HG03354 (cell line): ENCODE measurements around the gene CEP20.

ENCODE experiments used
- ATAC-seq: cut with Tn5 transposase; IDR thresholded peaks from one replicate; pipeline ENCODE4 v1.9.1; 2021; ENCODE audit warnings: mild to moderate bottlenecking; ENCODE audit not compliant: unreplicated experiment, poor library complexity, severe bottlenecking

CEP20 gene

GRCh38 chr16:15836965-15837611 is 51.3 kb downstream of the CEP20 start:
- no peak for ATAC-seq

GRCh38 chr16:15836074-15836473 is 52.3 kb downstream of the CEP20 start:
- no peak for ATAC-seq

GRCh38 chr16:15835136-15835878 is 53.1 kb downstream of the CEP20 start:
- no peak for ATAC-seq

GRCh38 chr16:15834502-15834901 is 53.9 kb downstream of the CEP20 start:
- no peak for ATAC-seq

- no peak for ATAC-seq
These were observed 54.9 kb downstream of the CEP20 start for GRCh38 chr16:15833541-15833940.

GRCh38 chr16:15832241-15832640 is 56.2 kb downstream of the CEP20 start:
- no peak for ATAC-seq

- no peak for ATAC-seq
These were observed 57.5 kb downstream of the CEP20 start for GRCh38 chr16:15830832-15831451.

GRCh38 chr16:15829460-15829859 is 58.9 kb downstream of the CEP20 start:
- no peak for ATAC-seq

- ATAC-seq, result no peak
These were observed 60.6 kb downstream of the CEP20 start for GRCh38 chr16:15827709-15828343.

GRCh38 chr16:15827299-15827698 is 61.1 kb downstream of the CEP20 start:
- ATAC-seq, result no peak

- ATAC-seq, result no peak
These were observed 62.6 kb downstream of the CEP20 start for GRCh38 chr16:15825750-15826305.

- no peak for ATAC-seq
These were observed 65.4 kb downstream of the CEP20 start for GRCh38 chr16:15822957-15823356.

- ATAC-seq, result no peak
These were observed 67.6 kb downstream of the CEP20 start for GRCh38 chr16:15820837-15821236.

- ATAC-seq, result no peak
These were observed 69.4 kb downstream of the CEP20 start for GRCh38 chr16:15819046-15819445.

- ATAC-seq, result no peak
These were observed 71.0 kb downstream of the CEP20 start for GRCh38 chr16:15817446-15817845.

- ATAC-seq, result no peak
These were observed 72.2 kb downstream of the CEP20 start for GRCh38 chr16:15816228-15816627.
